ENCODE results near the gene SOHLH1.

DNA sequence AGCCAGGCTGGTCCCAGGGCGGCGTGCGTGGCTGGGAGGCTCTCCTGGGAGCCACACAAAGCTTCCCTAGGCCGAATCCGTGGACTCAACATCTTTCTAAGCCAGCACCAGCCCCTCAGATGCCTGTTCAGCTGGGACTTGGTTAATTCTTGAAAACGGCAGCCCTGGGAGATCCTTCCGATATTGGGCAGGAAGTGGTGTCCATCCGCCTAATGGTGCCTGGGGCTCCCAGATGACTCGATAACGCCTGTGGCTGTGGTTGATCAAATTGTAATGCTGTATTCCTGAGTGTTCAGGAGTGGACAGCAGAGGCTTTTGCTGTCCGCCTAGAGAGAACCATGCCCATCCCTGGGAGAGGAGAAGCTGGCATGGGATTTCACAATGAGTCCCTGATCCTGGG, 16.8 kb upstream of the SOHLH1 start:
- TF ChIP-seq SIN3A (IDR thresholded peaks at IDR 0.05; ENCODE audit: borderline replicate concordance, insufficient read depth, low read length): no peak
- TF ChIP-seq POLR2AphosphoS5 (IDR thresholded peaks at IDR 0.05; ENCODE audit: low read depth, low read length): no peak
- no peak for TF ChIP-seq TAF1 (IDR thresholded peaks at IDR 0.05; ENCODE audit: borderline replicate concordance, insufficient read depth, low read length)
- TF ChIP-seq, protein P1, sequence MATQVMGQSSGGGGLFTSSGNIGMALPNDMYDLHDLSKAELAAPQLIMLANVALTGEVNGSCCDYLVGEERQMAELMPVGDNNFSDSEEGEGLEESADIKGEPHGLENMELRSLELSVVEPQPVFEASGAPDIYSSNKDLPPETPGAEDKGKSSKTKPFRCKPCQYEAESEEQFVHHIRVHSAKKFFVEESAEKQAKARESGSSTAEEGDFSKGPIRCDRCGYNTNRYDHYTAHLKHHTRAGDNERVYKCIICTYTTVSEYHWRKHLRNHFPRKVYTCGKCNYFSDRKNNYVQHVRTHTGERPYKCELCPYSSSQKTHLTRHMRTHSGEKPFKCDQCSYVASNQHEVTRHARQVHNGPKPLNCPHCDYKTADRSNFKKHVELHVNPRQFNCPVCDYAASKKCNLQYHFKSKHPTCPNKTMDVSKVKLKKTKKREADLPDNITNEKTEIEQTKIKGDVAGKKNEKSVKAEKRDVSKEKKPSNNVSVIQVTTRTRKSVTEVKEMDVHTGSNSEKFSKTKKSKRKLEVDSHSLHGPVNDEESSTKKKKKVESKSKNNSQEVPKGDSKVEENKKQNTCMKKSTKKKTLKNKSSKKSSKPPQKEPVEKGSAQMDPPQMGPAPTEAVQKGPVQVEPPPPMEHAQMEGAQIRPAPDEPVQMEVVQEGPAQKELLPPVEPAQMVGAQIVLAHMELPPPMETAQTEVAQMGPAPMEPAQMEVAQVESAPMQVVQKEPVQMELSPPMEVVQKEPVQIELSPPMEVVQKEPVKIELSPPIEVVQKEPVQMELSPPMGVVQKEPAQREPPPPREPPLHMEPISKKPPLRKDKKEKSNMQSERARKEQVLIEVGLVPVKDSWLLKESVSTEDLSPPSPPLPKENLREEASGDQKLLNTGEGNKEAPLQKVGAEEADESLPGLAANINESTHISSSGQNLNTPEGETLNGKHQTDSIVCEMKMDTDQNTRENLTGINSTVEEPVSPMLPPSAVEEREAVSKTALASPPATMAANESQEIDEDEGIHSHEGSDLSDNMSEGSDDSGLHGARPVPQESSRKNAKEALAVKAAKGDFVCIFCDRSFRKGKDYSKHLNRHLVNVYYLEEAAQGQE (IDR thresholded peaks at IDR 0.05; ENCODE audit: insufficient read depth in 1 of 2, low read depth in 2 of 2, low read length in 2 of 2): peak in 1 of 2 experiments; percentile 80; a peak in 2 of 4 replicates

Data from PFSK-1 (cell line).